HEK293T (cell line): Measurements from ENCODE around the gene GATAD2B.

Experiments
- CTCF ChIA-PET: fragments of 350-600 bp; formaldehyde crosslinking; extraction: SDS; loops from one replicate; lab custom pipeline; 2021; ENCODE audit warnings: antibody characterized with exemption, inconsistent platforms; lab: Yijun Ruan, JAX
- POLR2A ChIA-PET: fragments of 350-600 bp; formaldehyde crosslinking; extraction: SDS; loops from one replicate; lab custom pipeline; 2020; ENCODE audit warnings: antibody characterized with exemption, inconsistent platforms; lab: Yijun Ruan, JAX
- DNase-seq: peaks from one replicate; pipeline ENCODE4 v3.0.0; 2012; ENCODE audit warnings: mixed read lengths; ENCODE audit errors: extremely low spot score
- ARNT ChIP-seq: fragments of 450-650 bp; IDR thresholded peaks from 2 replicates; pipeline ENCODE4 v1.6.1; 2017; ENCODE audit warnings: mild to moderate bottlenecking
- BHLHE40 ChIP-seq: fragments of 450-650 bp; IDR thresholded peaks from 2 replicates; pipeline ENCODE4 v1.6.1; 2016; ENCODE audit warnings: mild to moderate bottlenecking, moderate library complexity, borderline replicate concordance
- CTBP1 ChIP-seq: fragments of 450-650 bp; IDR thresholded peaks from 2 replicates; pipeline ENCODE4 v1.6.1; 2016; ENCODE audit warnings: borderline replicate concordance
- ELF4 ChIP-seq: fragments of 450-650 bp; IDR thresholded peaks from 2 replicates; pipeline ENCODE4 v1.6.1; 2017; ENCODE audit warnings: antibody characterized with exemption
- FOXA1 ChIP-seq: fragments of 450-650 bp; IDR thresholded peaks from 2 replicates; pipeline ENCODE4 v1.6.1; 2016; ENCODE audit warnings: mild to moderate bottlenecking
- FOXK2 ChIP-seq: fragments of 450-650 bp; IDR thresholded peaks from 2 replicates; pipeline ENCODE4 v1.6.1; 2016; ENCODE audit warnings: mild to moderate bottlenecking
- FOXM1 ChIP-seq: fragments of 450-650 bp; IDR thresholded peaks from 2 replicates; pipeline ENCODE4 v1.6.1; 2017; ENCODE audit warnings: mild to moderate bottlenecking, borderline replicate concordance
- HDGF ChIP-seq: fragments of 450-650 bp; IDR thresholded peaks from 2 replicates; pipeline ENCODE4 v1.6.1; 2017; ENCODE audit warnings: antibody characterized with exemption, borderline replicate concordance
- L3MBTL2 ChIP-seq: fragments of 450-650 bp; conservative IDR thresholded peaks from 2 replicates; pipeline ENCODE4 v1.6.1; 2016; ENCODE audit warnings: mild to moderate bottlenecking
- LEF1 ChIP-seq: fragments of 450-650 bp; IDR thresholded peaks from 2 replicates; pipeline ENCODE4 v1.6.1; 2017; ENCODE audit warnings: mild to moderate bottlenecking, borderline replicate concordance
- NFRKB ChIP-seq: fragments of 450-650 bp; IDR thresholded peaks from 2 replicates; pipeline ENCODE4 v1.6.1; 2016; ENCODE audit warnings: mild to moderate bottlenecking, moderate library complexity
- PKNOX1 ChIP-seq: fragments of 450-650 bp; IDR thresholded peaks from 2 replicates; pipeline ENCODE4 v1.6.1; 2016
- SP1 ChIP-seq: fragments of 450-650 bp; IDR thresholded peaks from 2 replicates; pipeline ENCODE4 v1.6.1; 2017
- SUZ12 ChIP-seq: fragments of 450-650 bp; IDR thresholded peaks from 2 replicates; pipeline ENCODE4 v1.6.1; 2016; ENCODE audit warnings: mild to moderate bottlenecking
- TARDBP ChIP-seq: fragments of 450-650 bp; IDR thresholded peaks from 2 replicates; pipeline ENCODE4 v1.6.1; 2016
- ZNF384 ChIP-seq: fragments of 450-650 bp; IDR thresholded peaks from 2 replicates; pipeline ENCODE4 v1.6.1; 2016

The GATAD2B gene

GRCh38 chr1:153833171-153833570 lies 89.6 kb downstream of the GATAD2B start:
- ChIA-PET CTCF (interaction anchor here (1.3 kb wide), 1 partner anchor 12 kb away, joined by 6 read pairs; no protein-coding TSS in a partner anchor), POLR2A (interaction anchor here (0.9 kb wide), 1 partner anchor 157 kb away, joined by 3 read pairs; the partner anchor contains the start of gene RPS27)
- TF ChIP-seq CTBP1 (no peak), ELF4 (no peak), ARNT (no peak), SUZ12 (no peak), TARDBP (no peak), HDGF (no peak), FOXA1 (no peak), SP1 (no peak), LEF1 (no peak), ZNF384 (no peak), NFRKB (no peak), FOXM1 (no peak), BHLHE40 (no peak), L3MBTL2 (no peak), PKNOX1 (no peak)
- no peak for DNase-seq

- DNase-seq = no peak
- ChIA-PET CTCF (interaction anchor here (1.3 kb wide), 1 partner anchor 11 kb away, joined by 6 read pairs; no protein-coding TSS in a partner anchor), POLR2A (interaction anchor here (0.9 kb wide), 1 partner anchor 158 kb away, joined by 3 read pairs; the partner anchor contains the start of gene RPS27)
- TF ChIP-seq HDGF (no peak), SUZ12 (no peak), SP1 (no peak), ARNT (no peak), ZNF384 (no peak), NFRKB (no peak)
These were observed 90.5 kb downstream of the GATAD2B start for GRCh38 chr1:153832293-153832692.

- ChIA-PET POLR2A (no interaction called here), CTCF (interaction anchor here (0.7 kb wide), 1 partner anchor 32 kb away, joined by 3 read pairs; no protein-coding TSS in a partner anchor)
- no peak for DNase-seq
- TF ChIP-seq NFRKB = no peak
- TF ChIP-seq SUZ12 = no peak
- no peak for TF ChIP-seq CTBP1
- no peak for TF ChIP-seq ARNT
- no peak for TF ChIP-seq ELF4
- TF ChIP-seq L3MBTL2 = no peak
- no peak for TF ChIP-seq ZNF384
- no peak for TF ChIP-seq HDGF
- no peak for TF ChIP-seq FOXA1
These were observed 91.7 kb downstream of the GATAD2B start for GRCh38 chr1:153831026-153831425.

GRCh38 chr1:153827168-153827964 lies 95.4 kb downstream of the GATAD2B start:
- CTCF ChIA-PET = interaction anchor here (0.7 kb wide), 1 partner anchor 10 kb away, joined by 4 read pairs; no protein-coding TSS in a partner anchor
- TF ChIP-seq FOXA1 = no peak
- no peak for TF ChIP-seq SUZ12
- no peak for TF ChIP-seq ELF4
- no peak for TF ChIP-seq L3MBTL2
- no peak for DNase-seq
- POLR2A ChIA-PET = interaction anchor here (1.1 to 1.3 kb wide), 2 partner anchors 140 to 159 kb away, joined by 3 to 4 read pairs; no protein-coding TSS in a partner anchor

- CTCF ChIA-PET = no interaction called here
- POLR2A ChIA-PET = no interaction called here
- no peak for DNase-seq
- TF ChIP-seq NFRKB (no peak), FOXK2 (no peak), SUZ12 (no peak), FOXA1 (no peak), CTBP1 (no peak), BHLHE40 (no peak), HDGF (no peak), SP1 (no peak), ELF4 (no peak), L3MBTL2 (no peak), ZNF384 (no peak)
These were observed 103.9 kb downstream of the GATAD2B start for GRCh38 chr1:153818876-153819275.

- ChIA-PET POLR2A (interaction anchor here (0.9 to 1.5 kb wide), 3 partner anchors 150 to 174 kb away, joined by 3 to 4 read pairs (median 3); partner anchors contain the start of genes JTB and RPS27), CTCF (no interaction called here)
- TF ChIP-seq PKNOX1 (no peak), SUZ12 (no peak), ELF4 (no peak), CTBP1 (no peak), SP1 (no peak), ZNF384 (no peak), FOXM1 (no peak), FOXA1 (no peak), BHLHE40 (no peak), TARDBP (no peak), NFRKB (no peak)
- DNase-seq = no peak
These were observed 106.4 kb downstream of the GATAD2B start for GRCh38 chr1:153816283-153816889.
